Cardiac septum (tissue), 1 donor: ENCODE measurements around the gene HEMK1. TPM values are rescaled to one million over a fixed set of nuclear protein-coding genes. Genes with fewer than 3 reads are reported as not detected.

Source experiments
- DNase-seq: peaks from one replicate; pipeline ENCODE4 v3.0.0-alpha.2; 2020; ENCODE audit warnings: low spot score
- intact Hi-C: fragments of 100-400 bp; cut with DNase I; formaldehyde crosslinking; loops from one replicate; pipeline ENCODE4 v1.14.0; 2022
- total RNA-seq: library from RNA; stranded (reverse); fragmentation: NEBNext Ultra II Directional; extraction: Animal tissue kit (Norgen Biotek cat#: 25700); gene quantifications from one replicate; pipeline ENCODE4 v1.2.1, GENCODE V29; 2021
- donor health status: DM: no; HTN: no; CAD: no.

HEMK1 gene
- total RNA-seq, 1 donor from 2014 or later: 14.4 TPM

DNA sequence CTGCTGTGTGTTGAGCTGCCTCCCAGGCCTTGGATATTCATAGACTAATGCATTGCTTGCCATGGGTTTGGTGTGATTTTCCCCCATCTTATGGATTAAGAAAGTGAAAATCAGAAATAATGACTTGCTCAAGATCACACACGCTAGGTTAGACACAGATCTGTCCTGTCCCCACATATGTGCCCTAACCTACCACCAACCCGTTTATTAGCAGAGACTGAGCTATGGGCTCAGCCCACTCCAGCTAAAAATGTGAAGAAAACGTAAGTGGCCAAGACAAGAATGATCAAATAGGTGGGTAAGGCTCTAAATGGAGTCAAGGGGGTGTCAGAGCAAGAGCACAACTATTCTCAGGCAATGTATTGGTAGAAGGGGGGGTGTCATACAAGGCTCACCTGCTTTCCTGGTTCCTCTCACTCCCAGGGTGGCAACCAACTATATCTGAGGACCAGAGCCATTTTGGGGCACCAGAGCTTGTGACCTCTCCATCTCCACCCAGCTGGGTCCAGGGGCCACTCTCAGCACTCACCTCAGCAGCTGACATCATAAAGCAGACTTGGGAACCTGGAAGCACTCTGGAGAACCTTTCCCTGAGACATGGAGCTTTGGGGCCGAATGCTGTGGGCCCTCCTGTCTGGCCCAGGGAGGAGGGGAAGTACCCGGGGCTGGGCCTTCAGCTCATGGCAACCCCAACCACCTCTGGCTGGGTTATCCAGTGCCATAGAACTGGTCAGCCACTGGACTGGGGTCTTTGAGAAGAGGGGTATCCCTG is 1.4 kb downstream of the HEMK1 start:
- intact Hi-C loops: loop anchor here (5.0 kb wide), 2 partner anchors 82 to 802 kb away; no protein-coding TSS in a partner anchor
- DNase-seq: no peak

DNA sequence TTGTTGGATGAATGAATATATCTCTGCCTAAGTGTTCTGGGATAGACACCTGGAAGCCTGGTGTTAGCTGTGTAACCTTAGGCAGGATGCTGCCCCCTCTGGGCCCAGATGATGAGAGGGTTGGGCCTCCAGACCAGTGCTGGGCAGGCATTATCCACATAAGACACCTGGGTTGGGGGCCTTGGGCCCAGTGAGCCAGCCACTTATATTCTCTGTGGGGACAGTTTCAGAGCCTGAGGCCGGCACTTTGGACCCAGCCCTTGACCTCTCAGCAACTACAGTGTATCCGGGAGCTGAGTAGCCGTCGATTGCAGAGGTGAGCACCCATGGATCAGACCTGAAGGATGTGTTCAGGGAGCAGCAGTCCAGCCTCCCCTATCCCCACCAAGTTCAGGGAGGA is 2.2 kb downstream of the HEMK1 start:
- intact Hi-C loops: loop anchor here (5.0 kb wide), 2 partner anchors 81 to 801 kb away; no protein-coding TSS in a partner anchor
- DNase-seq: no peak

DNA sequence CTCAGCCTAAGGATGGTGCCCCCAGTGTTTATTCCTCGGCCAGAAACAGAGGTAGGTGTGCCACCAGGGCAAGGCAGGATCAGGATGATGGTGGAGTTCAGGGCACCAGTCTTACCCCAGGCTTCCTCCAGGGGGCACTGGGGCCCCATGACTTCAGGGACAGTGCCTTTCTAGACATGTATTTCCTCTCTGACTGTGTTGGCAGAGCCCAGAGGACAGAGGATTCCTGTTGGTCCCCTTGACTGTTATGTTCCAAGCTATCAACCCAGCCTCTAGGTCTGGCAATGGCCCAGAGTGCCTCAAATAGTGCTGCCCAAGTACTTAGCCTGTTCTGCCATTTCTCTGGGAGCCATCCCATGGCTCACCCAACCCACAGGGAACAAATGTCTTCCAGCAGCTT is 2.8 kb downstream of the HEMK1 start:
- peak; percentile 91 for DNase-seq
- intact Hi-C loops: loop anchor here (1.0 to 5.0 kb wide), 3 partner anchors 42 to 800 kb away; no protein-coding TSS in a partner anchor

- intact Hi-C loops: loop anchor here (1.0 to 5.0 kb wide), 3 partner anchors 41 to 799 kb away; no protein-coding TSS in a partner anchor
- no peak for DNase-seq
Measured at GRCh38 chr3:50572801-50573371, 3.6 kb downstream of the HEMK1 start.

GRCh38 chr3:50573566-50574443 is 4.5 kb downstream of the HEMK1 start:
- no peak for DNase-seq
- intact Hi-C loops: loop anchor here (5.0 kb wide), 2 partner anchors 78 to 798 kb away; no protein-coding TSS in a partner anchor

- intact Hi-C loops: loop anchor here (5.0 kb wide), 2 partner anchors 78 to 798 kb away; no protein-coding TSS in a partner anchor
- no peak for DNase-seq
Measured at GRCh38 chr3:50574444-50574831, 5.1 kb downstream of the HEMK1 start.

- intact Hi-C loops: no loop called here
- DNase-seq: no peak
Measured at GRCh38 chr3:50575372-50575771, 6.0 kb downstream of the HEMK1 start.

GRCh38 chr3:50577348-50577747 is 8.0 kb downstream of the HEMK1 start:
- intact Hi-C loops: no loop called here
- no peak for DNase-seq

DNA sequence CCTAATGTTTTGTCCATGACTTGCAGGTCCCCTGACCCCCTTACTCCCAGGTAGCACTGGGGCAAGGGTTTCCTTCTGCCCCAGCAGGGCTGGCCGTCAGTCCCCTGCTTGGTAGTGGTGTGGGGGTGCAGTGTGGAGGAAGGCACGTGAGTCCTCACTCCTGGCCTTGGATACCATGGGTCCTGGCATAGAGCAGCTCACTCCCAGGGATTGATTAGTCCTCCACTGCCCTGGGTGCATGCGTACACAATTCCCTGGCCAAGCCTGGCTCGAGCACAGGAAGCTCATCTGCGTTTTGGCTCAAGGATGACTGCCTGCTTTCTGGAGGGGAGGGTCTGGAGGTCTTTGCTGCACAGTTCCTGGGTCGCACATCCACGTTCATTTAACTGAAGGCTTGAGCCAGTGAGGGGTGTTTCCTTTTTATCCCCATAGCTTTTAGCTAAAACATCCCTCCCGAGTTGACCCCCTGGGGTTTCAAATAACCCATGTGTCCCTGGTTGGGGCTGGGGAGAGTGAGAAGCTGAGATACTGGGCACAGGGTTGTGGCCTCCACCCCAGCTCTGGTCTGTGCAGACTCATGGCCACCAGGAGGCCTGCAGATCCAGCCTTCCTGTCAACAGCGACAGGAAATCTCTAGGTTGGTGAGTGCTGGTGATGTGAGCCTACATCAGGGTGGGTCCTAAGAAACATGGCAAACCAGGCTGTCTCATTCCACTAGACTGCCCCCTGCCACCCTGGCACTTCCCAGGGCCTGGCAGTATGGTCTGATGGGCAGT is 11.5 kb downstream of the HEMK1 start:
- intact Hi-C loops: no loop called here
- no peak for DNase-seq

GRCh38 chr3:50581459-50581842 is 12.1 kb downstream of the HEMK1 start:
- intact Hi-C loops: no loop called here
- no peak for DNase-seq

DNA sequence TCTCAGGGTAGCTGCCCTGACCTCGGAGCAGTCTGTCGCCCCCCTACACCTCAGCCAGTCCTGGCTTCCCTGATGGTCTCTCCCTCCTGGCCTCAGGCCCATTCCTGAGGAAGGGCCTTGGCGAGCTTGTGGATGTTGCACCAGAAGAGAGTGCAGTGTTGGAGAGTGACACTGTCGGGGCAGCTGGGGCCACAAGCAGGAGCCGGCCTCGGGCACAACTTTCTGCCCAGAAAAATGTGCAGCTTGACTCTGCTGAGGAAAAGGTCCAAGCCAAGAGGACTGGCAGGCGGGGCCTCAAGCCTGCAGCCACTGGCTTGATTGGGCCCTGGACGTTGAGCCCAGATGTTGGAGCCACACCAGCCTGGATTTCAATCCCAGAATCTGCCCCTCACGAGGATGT is 12.8 kb downstream of the HEMK1 start:
- intact Hi-C loops: no loop called here
- no peak for DNase-seq

- intact Hi-C loops: loop anchor here (2.0 kb wide), 1 partner anchor 17 kb away; no protein-coding TSS in a partner anchor
- DNase-seq: peak; percentile 84
Measured at GRCh38 chr3:50583897-50584296, 14.6 kb downstream of the HEMK1 start.

- no peak for DNase-seq
- intact Hi-C loops: loop anchor here (2.0 kb wide), 1 partner anchor 16 kb away; no protein-coding TSS in a partner anchor
Measured at GRCh38 chr3:50584391-50584790, 15.1 kb downstream of the HEMK1 start.

- no peak for DNase-seq
- intact Hi-C loops: loop anchor here (2.0 kb wide), 1 partner anchor 15 kb away; no protein-coding TSS in a partner anchor
Measured at GRCh38 chr3:50585919-50586762, 16.8 kb downstream of the HEMK1 start.

DNA sequence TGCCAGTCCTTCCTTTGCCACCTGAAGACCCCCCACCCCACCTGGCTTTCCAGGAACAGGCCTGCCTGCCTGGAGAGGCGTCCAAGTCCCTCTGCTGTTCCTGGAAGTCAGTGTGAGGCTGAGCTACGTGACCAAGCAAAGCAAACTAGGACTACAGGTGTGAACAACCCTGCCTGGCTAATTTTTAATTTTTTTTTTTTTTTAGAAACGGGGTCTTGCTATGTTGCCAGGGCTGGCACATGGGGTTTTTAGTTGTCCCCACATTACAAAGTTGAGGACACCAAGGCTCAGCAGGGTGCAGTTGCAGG is 17.4 kb downstream of the HEMK1 start:
- intact Hi-C loops: no loop called here
- no peak for DNase-seq

- intact Hi-C loops: no loop called here
- no peak for DNase-seq
Measured at GRCh38 chr3:50587373-50587772, 18.1 kb downstream of the HEMK1 start.

DNA sequence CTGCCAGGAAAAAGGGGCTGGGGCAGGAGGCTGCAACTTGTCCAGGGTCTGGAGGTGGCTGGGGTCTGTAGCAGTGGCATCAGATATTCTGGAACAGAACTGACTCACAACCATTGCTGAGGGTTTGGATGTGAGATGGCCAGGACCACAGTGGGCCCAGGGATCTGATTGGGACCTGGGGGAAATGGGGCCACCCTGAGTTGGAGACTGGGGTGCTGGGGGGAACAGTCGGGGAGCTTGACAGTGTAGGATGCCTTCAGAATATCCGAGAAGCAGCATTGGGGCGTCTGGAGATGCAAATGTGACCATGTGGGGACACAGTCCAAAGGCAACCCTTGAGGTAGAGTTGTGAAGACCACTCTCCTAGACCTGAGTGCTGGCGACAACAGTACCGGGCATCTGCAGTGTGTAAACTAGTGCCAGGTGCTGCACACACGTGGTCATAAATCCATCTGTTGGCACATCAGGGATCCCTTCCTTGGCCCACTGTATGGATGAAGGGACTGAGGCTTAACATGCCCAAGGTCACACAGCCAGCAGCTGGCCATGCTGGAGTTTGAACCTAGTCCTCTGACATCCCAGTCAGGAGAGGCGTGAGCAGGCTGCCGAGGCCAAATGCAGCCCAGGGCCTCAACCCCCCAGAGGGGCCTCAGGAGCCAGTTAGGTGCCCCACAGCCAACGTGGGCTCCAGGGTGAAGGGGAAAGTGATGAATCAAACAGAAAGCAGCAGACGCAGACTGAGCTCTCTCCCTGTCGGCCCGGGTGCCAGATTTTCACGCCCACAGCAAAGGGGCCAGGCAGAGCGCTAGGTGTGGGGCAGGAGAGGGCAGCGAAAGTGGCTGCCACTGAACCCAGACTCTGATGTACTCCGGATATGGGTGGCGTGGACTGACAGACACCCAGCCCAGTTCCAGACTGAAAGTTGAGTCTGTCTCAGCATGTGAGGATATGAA is 18.8 kb downstream of the HEMK1 start:
- no peak for DNase-seq
- intact Hi-C loops: no loop called here
